HUES64 (cell line): Measurements from ENCODE around the gene POLR3H. TPM values are rescaled to one million over a fixed set of nuclear protein-coding genes. Genes with fewer than 3 reads are reported as not detected.
"Not testable (repeated sequence)": the region's sequence is repeated elsewhere in the genome, so short reads cannot be mapped to it uniquely, and the experiment has no call there.

Experiments
- H3K27ac ChIP-seq: 2 replicates; pipeline ENCODE4 v1.7.0; 2013; ENCODE audit warnings: low read depth, low read length, inconsistent platforms
- H3K27me3 ChIP-seq: 2 replicates; pipeline ENCODE4 v1.6.1; 2013; ENCODE audit warnings: mild to moderate bottlenecking, low read length; ENCODE audit not compliant: insufficient read depth
- H3K36me3 ChIP-seq: 2 replicates; pipeline ENCODE4 v1.6.1; 2013; ENCODE audit warnings: mild to moderate bottlenecking, low read length; ENCODE audit not compliant: insufficient read depth
- H3K4me1 ChIP-seq: 2 replicates; pipeline ENCODE4 v1.6.1; 2013; ENCODE audit warnings: mild to moderate bottlenecking, low read length, moderate library complexity; ENCODE audit not compliant: insufficient read depth
- H3K4me3 ChIP-seq: 2 replicates; pipeline ENCODE4 v1.5.1; 2013; ENCODE audit warnings: mild to moderate bottlenecking, low read length, moderate library complexity
- H3K9ac ChIP-seq: 2 replicates; pipeline ENCODE4 v1.6.1; 2013; ENCODE audit warnings: mild to moderate bottlenecking, low read depth, low read length
- H3K9me3 ChIP-seq: 2 replicates; pipeline ENCODE4 v1.6.1; 2013; ENCODE audit warnings: low read depth, low read length; ENCODE audit not compliant: insufficient read depth
- WGBS: fragments of 150-250, 120-280 bp; methylation state at CpG from one replicate; pipeline ENCODE4 v1.1.7; 2013; ENCODE audit warnings: missing lambda C conversion rate; 5-methylcytosine and 5-hydroxymethylcytosine counted together
- polyA plus RNA-seq, 2 experiments: library from polyadenylated mRNA; stranded (reverse); fragments of 50-300 nt; gene quantifications; one replicate each; pipeline ENCODE4 v1.2.3, GENCODE V29; 2013

The POLR3H gene
- 25.8 TPM for polyA plus RNA-seq (2013, experiment 1 of 2)
- 21.9 TPM for polyA plus RNA-seq (2013, experiment 2 of 2)

GRCh38 chr22:41543854-41544670, at the start of gene POLR3H:
POLR3H (minus strand) TSS chr22:41544470; CDS start chr22:41544101, 369 bp downstream.
- Histone ChIP-seq H3K27ac (peak within 1 kb of the TSS; percentile 80), H3K4me3 (peak within 1 kb of the TSS; percentile 93), H3K9me3 (no peaks in the 10 kb centered on the region), H3K9ac (peak within 1 kb of the TSS; percentile 91), H3K4me1 (peaks cover 6% of the 10 kb centered on the region), H3K36me3 (peaks cover 16% of the 10 kb centered on the region; the same call in 1 of the 2 replicates), H3K27me3 (no peaks in the 10 kb centered on the region)
- WGBS, result under 1% methylated on average over 80 of the region's 80 CpGs

- H3K4me1 ChIP-seq, H3K27ac ChIP-seq, H3K27me3 ChIP-seq, H3K4me3 ChIP-seq, H3K9me3 ChIP-seq, H3K36me3 ChIP-seq, H3K9ac ChIP-seq: not testable (repeated sequence)
- WGBS, result 96% methylated on average over 51 of the region's 51 CpGs
Observed at GRCh38 chr22:41593336-41593960, 49.2 kb upstream of the POLR3H start.

- Histone ChIP-seq H3K9me3 (0 out of 2 replicates have a peak, but pooled peaks cover 2% of the 10 kb centered on the region), H3K36me3 (no peaks in the 10 kb centered on the region), H3K27me3 (no peaks in the 10 kb centered on the region), H3K4me1 (no peaks in the 10 kb centered on the region), H3K9ac (peak within 1 kb of the TSS; percentile 76), H3K4me3 (peak within 1 kb of the TSS; percentile 97), H3K27ac (peak within 1 kb of the TSS; percentile 70; the same call in 1 of the 2 replicates)
- under 1% methylated on average over 61 of the region's 61 CpGs for WGBS
Observed at GRCh38 chr22:41589391-41590241, 45.3 kb upstream of the POLR3H start, which contains the start of gene PMM1. PMM1 (minus strand) TSS chr22:41589840; CDS start chr22:41589805, 35 bp downstream.

GRCh38 chr22:41587347-41587723, 43.1 kb upstream of the POLR3H start:
- H3K27me3 ChIP-seq, result no peaks in the 10 kb centered on the region
- H3K36me3 ChIP-seq, result no peaks in the 10 kb centered on the region
- no peak overlapping the region for H3K27ac ChIP-seq
- H3K4me3 ChIP-seq, result no peak overlapping the region
- H3K9ac ChIP-seq, result no peak overlapping the region
- no peaks in the 10 kb centered on the region for H3K9me3 ChIP-seq
- H3K4me1 ChIP-seq, result no peaks in the 10 kb centered on the region
- 91% methylated on average over 7 of the region's 7 CpGs for WGBS

GRCh38 chr22:41585898-41586297, 41.6 kb upstream of the POLR3H start:
- no peaks in the 10 kb centered on the region for H3K36me3 ChIP-seq
- no peak overlapping the region for H3K9ac ChIP-seq

GRCh38 chr22:41584881-41585280, 40.6 kb upstream of the POLR3H start:
- 92% methylated on average over 6 of the region's 6 CpGs for WGBS
- H3K36me3 ChIP-seq, result no peaks in the 10 kb centered on the region

More at GRCh38 chr22:41585898-41586297, 41.6 kb upstream of the POLR3H start:
- Histone ChIP-seq H3K27me3 (no peaks in the 10 kb centered on the region), H3K9me3 (no peaks in the 10 kb centered on the region), H3K27ac (no peak overlapping the region), H3K4me3 (no peak overlapping the region), H3K4me1 (no peaks in the 10 kb centered on the region)
- WGBS, result 96% methylated on average over 7 of the region's 7 CpGs

GRCh38 chr22:41582694-41583093, 38.4 kb upstream of the POLR3H start:
- H3K4me1 ChIP-seq, result no peaks in the 10 kb centered on the region
- no peaks in the 10 kb centered on the region for H3K36me3 ChIP-seq
- WGBS, result 86% methylated on average over 8 of the region's 8 CpGs
- no peak overlapping the region for H3K4me3 ChIP-seq
- no peaks in the 10 kb centered on the region for H3K9me3 ChIP-seq
- H3K27me3 ChIP-seq, result no peaks in the 10 kb centered on the region
- no peak overlapping the region for H3K9ac ChIP-seq
- no peak overlapping the region for H3K27ac ChIP-seq

More at GRCh38 chr22:41584881-41585280, 40.6 kb upstream of the POLR3H start:
- H3K27me3 ChIP-seq, result no peaks in the 10 kb centered on the region
- H3K9me3 ChIP-seq, result no peaks in the 10 kb centered on the region
- no peak overlapping the region for H3K27ac ChIP-seq
- H3K9ac ChIP-seq, result no peak overlapping the region
- no peaks in the 10 kb centered on the region for H3K4me1 ChIP-seq
- no peak overlapping the region for H3K4me3 ChIP-seq

GRCh38 chr22:41579997-41580355, 35.7 kb upstream of the POLR3H start:
- Histone ChIP-seq H3K4me1 (no peaks in the 10 kb centered on the region), H3K9me3 (no peaks in the 10 kb centered on the region), H3K27ac (no peak overlapping the region), H3K27me3 (no peaks in the 10 kb centered on the region), H3K9ac (no peak overlapping the region), H3K4me3 (no peak overlapping the region), H3K36me3 (no peaks in the 10 kb centered on the region)
- 90% methylated on average over 6 of the region's 6 CpGs for whole genome bisulfite sequencing

- 93% methylated on average over 12 of the region's 12 CpGs for WGBS
Observed at GRCh38 chr22:41579297-41579996, 35.2 kb upstream of the POLR3H start.

GRCh38 chr22:41578818-41579217, 34.5 kb upstream of the POLR3H start:
- no peaks in the 10 kb centered on the region for H3K4me1 ChIP-seq
- no peaks in the 10 kb centered on the region for H3K9me3 ChIP-seq
- no peaks in the 10 kb centered on the region for H3K27me3 ChIP-seq
- H3K9ac ChIP-seq, result no peak overlapping the region
- no peaks in the 10 kb centered on the region for H3K36me3 ChIP-seq
- WGBS, result 89% methylated on average over 9 of the region's 9 CpGs
- H3K4me3 ChIP-seq, result no peak overlapping the region
- H3K27ac ChIP-seq, result no peak overlapping the region

More at GRCh38 chr22:41579297-41579996, 35.2 kb upstream of the POLR3H start:
- Histone ChIP-seq H3K27ac (no peak overlapping the region), H3K27me3 (no peaks in the 10 kb centered on the region), H3K36me3 (no peaks in the 10 kb centered on the region), H3K9me3 (no peaks in the 10 kb centered on the region), H3K9ac (no peak overlapping the region), H3K4me1 (no peaks in the 10 kb centered on the region), H3K4me3 (no peak overlapping the region)
